Ovary (tissue), 3 donors: ENCODE measurements around the gene CEP55.

Experiments used
- CTCF ChIP-seq, 3 donors: fragments of 450-650 bp in 2 of 3; fragments of 200-600 bp in 1 of 3; IDR thresholded peaks; one replicate each; pipeline versions ENCODE4 v1.5.1 to v1.8.0; 2016 to 2022; ENCODE audit warnings: antibody characterized with exemption in 3 of 3, mild to moderate bottlenecking in 1 of 3
- EP300 ChIP-seq: sonication (generic); formaldehyde crosslinking; IDR thresholded peaks from one replicate; pipeline ENCODE4 v1.6.1; 2017; ENCODE audit warnings: antibody characterized with exemption
- POLR2A ChIP-seq: fragments of 450-650 bp; IDR thresholded peaks from one replicate; pipeline ENCODE4 v1.6.1; 2017; ENCODE audit warnings: antibody characterized with exemption, mild to moderate bottlenecking, moderate library complexity
- donor health status: DM: no; HTN: no; CAD: no.

- TF ChIP-seq EP300, result no peak
- no peak for TF ChIP-seq POLR2A
- no peak for TF ChIP-seq CTCF (IDR thresholded peaks at IDR 0.05)
Measured at GRCh38 chr10:93573051-93573909, 76.9 kb downstream of the CEP55 start.
